ENCODE results near the gene PPM1H.
"Not testable (repeated sequence)": the region's sequence is repeated elsewhere in the genome, so short reads cannot be mapped to it uniquely, and the experiment has no call there.

The PPM1H gene

DNA sequence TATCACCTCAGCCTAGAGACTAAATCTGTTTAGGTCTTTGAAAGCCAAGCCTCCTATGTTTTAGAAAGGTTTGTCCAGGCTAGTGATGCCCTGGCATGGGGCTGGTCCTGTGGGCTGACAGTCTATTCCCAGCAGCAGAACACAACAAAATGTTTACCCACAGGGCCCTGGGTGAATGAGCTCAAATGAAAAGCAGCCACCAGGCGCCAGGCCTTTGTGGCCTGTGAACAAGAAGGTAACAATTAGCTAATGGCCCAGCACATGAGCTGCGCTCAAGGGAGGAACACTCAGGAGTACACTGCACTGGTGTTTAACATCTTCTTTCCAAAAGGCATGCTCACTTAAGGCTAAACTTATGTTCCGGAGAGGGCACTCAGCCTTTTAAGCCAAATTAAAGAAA lies 266.2 kb downstream of the PPM1H start:
- DNase-seq, result no peak

DNA sequence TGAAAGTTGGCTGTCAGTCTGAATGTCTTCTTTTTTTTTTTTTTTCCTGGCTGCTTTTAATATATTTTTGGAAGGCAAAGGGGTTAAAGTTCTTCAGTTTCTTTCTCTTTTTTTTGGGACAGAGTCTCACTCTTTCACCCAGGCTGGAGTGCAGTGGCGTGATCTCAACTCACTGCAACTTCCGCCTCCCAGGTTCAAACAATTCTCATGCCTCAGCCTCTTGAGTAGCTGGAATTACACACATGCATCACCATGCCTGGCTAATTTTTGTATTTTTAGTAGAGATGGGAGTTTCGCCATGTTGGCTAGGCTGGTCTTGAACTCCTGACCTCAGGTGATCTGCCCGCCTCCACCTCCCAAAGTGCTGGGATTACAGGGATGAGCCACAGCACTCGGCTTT lies 270.0 kb downstream of the PPM1H start:
- DNase-seq, result not testable (repeated sequence)

DNA sequence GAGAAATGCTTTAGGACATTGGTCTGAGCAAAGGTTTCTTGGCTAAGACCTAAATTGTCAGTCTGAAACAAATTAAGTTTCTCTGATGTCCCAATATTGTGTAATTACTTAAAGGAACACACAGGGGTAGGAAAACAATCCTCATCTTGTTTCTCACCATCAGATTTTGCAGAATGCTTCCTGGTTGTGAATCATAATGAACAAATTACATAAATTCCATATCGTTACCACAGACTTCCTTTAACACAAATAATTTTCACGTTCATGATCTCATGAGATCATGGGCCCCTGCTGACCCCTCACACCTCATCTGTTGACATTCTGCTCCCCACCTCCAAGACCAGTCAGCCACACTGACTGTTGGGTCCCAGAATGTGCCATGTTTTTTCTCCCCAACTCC lies 274.2 kb downstream of the PPM1H start:
- no peak for DNase-seq

DNA sequence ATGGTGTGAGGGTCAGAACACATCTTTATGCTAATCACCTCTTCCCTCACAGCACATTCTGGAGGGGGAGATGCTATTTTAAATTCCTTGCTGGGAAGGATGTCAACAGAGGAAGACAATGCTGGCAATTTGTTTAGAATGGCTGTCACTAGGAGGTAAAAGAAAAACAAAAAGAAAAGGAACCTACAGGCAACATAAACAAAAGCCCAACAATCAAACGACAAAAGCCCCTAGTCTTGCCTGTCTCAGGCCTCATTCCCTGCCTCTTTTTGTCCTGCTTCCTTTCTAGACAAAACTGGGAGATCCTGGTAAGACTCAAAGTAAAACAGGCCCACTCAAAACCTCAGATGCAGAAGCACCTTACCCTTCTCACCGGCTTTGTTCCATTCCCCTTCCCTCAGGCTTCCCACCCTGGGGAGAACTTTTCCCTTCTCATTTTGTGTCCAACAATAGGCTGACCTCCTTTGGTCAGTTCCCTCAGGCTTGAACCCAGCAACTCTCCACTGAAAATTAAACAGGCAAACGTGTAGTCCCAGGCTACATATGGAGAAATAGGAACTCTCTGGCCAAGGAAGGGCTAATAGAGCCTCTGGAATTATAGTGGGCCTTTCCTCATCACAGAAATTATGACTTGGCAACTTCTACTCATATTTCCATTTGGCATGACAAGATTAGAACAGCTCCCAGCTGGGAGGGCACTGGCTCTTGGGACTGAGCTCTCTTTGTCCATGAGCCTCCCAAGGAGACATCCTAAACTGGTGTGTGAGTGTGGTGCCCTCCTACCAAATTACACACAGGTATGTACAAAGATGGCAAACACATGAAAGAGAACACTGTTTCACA lies 275.3 kb downstream of the PPM1H start:
- DNase-seq, result no peak

DNA sequence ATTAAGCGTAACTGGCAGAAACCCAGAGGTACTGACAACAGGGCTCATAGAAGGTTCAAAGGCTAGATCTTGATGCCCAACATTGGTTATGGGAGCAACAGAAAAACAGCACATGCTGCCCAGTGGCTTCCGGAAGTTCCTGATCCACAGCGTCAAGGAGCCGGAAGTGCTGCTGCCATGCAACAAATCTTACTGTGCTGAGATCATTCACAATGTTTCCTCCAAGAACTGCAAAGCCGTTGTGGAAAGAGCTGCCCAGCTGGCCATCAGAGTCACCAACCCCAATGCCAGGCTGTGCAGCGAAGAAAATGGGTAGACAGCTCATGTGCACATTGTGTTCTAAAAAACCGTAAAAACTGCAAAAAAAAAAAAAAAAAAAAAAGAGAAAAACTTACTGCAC lies 276.0 kb downstream of the PPM1H start:
- DNase-seq, result no peak

DNA sequence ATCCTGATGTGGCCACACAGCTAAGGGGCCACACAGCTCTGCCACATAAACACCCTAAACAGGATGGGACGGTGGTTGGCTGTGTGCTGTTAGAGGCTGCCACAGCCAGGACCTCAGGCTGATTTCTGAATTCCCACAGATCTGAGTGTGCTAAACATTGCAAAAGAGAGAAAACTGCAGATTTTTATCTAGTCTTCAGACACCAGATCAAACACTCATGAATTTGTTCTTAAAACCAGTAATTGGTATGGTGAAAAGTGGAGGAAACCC lies 277.7 kb downstream of the PPM1H start:
- DNase-seq, result no peak

DNA sequence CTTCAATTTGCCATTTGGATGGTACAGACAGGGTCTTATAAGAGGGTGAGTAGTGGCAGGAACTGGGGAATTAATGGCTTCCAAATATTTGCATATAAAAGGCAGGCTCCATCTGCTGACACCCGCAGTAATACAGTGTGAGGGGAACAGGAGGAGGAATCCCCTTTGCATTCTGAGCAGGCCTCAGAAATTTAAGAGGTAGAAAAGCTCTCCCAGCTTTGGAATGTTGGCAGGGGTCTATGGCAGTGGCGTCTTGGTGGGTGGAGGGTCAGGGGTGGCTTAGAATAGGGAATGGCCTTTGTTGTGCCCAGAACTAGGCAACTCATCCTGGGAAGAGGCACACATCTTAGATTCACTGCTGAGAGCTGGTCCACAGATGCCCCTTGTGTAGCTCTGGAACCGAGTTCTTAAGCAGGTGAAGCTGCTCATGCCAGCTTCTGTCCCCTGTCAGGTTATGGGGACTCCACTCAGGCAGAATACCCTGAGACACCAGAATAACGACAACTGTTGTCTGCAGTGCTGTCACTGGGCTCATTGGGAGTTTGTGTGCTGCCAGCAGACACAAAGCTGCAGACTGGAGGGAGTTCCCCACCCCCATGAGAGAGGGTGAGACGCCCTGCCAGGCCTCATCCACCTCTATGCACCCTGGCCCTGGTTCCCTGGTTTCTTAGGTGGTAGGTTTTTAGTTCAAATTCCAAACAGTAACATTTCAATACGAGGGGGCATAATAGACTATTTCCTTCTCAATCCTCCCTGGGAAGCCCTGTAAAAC lies 278.2 kb downstream of the PPM1H start:
- no peak for DNase-seq

DNA sequence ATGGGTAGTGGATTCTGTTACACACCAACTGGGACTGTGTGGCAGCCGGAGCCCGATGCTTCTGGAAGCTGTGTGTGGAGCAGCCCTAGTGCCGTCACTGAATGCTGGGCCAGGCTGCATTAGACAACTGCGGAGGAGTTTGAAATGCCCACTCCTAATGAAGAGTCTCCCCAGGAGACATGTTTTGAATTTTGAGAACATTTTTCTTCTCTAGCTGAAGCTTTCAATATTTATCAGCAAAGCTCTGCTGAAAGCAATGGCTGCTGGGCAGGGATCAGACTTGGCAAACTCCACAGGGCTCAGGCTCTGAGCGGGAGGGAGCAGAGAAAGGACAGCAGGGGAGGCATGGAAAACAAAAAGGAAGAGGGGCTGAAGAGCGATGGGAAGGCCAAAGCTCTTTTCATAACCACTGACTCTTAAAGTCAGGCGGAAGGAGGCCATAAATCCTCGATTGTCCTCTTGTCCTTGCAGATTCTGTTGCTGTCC lies 279.2 kb downstream of the PPM1H start:
- no peak for DNase-seq

DNA sequence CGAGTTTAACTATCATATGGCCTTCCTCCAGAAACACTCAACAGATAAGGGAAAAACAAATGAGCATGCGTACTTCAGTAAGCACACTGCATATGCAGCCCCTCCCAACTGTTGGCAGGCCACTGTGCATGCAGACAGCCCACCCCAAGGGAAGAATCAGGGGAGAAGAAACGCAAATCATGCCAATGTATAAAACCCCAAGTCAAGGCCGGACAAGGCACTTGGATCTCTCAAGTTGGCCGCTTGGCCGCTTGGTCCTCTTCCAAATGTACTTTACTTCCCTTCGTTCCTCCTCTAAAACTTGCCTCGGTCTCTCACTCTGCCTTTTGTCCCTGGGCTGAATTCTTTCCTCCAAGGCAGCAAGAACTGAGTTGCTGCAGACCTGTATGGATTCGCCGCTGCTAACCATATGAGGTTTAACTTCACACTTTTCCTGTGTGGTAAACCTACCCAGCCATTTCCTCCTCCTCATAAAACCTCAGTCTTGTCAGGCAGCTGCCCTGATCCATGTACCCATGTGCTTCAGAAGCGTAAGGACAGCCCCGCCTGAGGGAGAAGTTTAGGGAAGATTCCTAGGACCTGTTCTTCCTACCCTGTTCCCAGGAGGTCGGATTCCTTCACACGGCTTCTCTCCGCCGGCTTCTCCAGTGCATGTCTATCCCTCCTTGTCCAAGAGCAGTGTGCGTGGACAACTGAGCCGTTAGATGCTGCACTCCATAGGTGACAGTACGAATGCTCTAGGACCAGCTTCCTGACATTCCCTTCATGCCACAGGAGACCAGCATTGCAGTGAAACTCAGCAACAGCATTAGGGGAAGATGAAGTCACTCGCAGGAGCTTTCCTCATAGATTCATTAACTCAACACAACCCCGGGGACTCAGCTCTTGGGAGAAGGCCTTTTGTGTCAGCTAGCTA lies 280.4 kb downstream of the PPM1H start:
- no peak for DNase-seq

DNA sequence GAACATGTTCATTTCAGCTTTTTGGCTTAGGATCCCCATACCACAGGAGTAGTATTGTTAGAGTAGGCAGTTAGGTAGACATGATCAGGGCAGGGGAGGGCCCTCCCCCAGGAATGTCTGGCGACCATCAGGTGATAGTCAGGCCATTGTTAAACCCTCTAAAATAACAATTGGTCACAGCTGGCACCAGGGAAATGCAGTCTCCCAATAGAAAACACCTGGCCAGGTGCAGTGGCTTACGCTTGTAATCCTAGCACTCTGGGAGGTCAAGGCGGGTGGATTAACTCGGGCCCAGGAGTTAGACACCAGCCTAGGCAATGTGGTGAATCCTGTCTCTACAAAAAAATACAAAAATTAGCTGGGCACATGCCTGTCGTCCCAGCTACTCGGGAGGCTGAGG lies 281.2 kb downstream of the PPM1H start:
- no peak for DNase-seq

DNA sequence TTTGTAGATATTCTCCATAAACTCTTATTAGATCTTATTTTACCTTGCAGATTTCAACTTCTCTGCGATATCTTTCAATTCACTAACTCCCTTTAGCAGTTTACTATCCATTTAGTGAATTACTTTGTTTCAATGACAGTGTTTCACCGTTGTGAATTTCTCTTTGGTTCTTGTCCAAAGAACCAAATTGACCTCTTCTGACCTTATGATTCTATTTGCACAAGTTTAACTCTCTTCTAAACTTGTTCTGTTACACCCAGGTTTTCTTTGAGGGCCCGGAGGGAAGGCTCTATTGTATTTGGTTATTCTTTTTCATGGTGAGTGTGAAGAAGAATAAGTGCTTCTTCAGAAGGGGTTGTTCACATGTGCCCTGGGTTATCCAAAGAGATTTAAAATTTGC lies 281.6 kb downstream of the PPM1H start:
- DNase-seq, result no peak

DNA sequence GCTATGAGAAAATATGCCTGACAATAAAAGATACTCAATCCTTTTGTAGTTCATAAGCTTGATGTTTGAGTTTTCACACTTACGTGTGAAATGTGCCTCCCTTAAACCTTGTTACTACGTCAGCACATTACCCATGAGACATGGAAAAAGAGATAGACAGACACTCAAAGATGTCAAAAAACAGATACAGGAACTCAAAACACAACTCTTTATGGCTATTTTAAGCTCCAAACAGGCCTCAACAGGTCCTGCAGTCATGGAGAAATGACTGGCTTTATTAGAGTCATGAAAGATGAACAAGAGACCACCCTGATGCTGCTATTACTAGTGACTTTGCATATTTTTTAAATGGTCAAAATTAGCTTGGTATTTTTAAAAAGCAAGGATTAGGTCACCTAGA lies 283.8 kb downstream of the PPM1H start:
- DNase-seq, result no peak

DNA sequence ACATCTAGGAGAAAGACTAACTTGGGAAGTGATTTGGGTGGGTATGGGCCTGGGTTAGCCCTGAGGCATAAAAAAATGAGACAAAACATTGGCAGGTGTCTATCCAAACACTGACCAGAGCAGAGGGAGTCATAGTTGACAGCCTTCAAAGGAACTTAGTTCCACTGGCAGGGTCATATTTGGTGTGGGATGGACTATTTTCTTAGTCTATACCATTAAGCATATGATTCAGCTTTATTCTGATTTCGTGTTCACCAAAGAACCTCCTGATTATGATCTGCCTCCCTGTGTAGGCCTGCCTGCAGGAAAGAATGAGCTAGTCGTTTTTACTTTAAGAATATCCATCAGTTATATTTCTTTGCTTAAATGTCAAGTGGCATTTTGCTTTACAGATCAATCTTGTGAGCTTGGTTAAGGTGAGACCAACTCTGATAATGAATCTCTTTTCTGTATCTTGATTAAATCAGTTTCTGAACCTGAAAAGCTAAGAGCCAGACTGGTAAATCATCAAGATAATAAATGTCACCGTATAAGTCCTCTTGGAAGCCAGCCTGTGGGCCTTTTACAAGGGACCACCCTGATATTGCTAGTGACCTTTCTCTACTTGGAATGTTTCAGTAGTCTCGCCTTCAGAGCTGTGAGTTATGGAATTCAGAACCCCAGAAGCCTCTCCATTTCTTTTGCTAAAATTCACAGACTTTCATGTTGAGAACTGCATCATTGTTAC lies 285.4 kb downstream of the PPM1H start:
- no peak for DNase-seq

DNA sequence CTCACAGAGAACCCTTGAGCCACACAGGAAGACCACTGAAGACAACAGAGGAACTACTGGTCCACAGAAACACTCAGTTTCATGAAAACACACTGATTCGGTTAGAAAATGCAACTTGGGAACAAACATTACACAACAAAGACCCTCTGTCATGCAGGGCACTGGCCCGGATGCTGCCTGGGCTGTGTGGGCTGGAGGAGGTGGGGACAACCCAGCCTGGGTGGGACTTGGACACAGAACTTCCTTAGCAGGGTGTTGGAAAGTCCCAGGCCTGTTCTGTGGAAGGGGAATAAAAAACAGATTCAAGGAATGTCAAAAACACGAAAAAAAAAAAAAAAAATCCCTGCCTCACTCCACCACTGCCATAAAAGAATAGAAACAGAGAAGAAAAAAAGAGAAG lies 287.4 kb downstream of the PPM1H start:
- no peak for DNase-seq

DNA sequence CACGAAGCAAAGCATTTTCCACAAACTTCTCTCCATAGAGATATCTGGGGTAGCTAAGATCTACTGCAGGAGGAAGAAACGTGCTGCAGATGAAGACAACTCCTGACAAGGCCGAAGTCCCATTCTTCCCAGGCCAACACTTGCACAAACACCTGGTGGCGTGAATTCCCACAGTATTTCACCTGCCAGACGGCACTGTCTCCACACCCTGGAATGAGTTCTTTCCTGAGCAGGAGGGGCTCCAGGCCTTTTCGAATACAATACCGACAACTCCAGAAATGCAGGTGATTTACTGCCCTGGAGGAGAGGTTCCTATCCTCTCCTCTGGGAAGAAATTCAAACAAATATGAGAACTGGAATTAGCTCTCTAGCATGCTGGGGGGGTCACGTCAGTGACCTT lies 288.4 kb downstream of the PPM1H start:
- no peak for DNase-seq

DNA sequence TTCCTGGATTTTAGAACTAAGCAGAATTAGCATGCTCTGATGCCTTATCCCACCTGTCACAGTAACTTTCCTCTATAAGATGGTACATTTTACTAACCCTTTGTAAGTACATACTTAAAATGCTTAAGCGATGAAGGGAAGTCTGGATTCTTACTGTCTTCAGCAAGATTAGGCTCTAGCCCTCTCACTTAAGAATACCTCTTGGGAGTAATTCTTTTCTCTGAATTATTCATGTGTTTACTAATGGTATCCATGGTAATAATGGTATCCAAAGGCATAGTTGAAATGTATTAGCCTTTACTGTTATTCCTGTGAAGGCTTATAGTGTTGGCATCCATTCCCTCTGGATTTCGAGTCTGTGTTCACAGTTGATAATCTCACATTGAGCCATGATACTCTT lies 291.5 kb downstream of the PPM1H start:
- no peak for DNase-seq

DNA sequence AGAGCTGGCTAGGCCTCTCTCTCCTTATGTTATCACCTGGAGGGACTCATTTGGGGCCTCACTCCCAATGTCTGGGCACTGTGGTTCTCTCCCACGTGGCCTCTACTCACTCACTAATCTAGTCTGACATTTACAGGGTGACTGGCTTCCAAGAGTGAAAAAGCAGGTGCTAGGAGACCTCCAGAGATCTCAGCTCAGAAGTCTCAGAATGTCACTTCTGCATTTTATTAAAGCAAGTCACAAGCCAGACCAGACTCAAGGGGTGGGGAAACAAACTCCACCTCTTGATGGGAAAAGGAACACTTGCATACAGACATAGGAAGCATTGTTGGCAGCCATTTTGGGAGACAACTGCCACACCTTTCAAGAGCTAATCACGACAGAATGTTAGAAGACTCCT lies 292.5 kb downstream of the PPM1H start:
- DNase-seq, result no peak

DNA sequence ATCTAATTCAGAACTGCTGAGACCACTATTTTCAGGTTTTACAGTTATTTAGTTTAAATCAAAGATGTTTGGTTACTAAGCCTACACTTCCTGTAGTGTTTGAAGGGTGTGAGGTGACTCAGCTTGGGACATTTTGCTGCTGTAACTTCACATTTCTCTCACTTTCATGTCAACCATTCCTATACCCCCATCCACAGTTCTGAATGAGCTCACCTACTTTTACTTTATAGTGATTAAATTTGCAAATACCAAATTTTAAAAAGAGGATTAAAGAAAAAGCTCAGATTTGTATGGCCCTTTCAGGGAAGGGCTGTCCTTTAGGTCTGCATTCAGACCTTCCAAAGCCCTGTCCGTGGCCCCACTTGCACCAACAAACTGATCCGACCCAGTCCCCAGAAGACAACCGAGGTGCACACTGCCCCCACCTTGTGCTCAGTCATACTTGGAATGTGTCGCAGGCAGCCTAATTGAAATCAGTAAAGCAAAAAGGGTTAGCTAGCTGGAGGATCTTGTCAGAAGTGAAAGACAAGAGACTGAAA lies 294.0 kb downstream of the PPM1H start:
- no peak for DNase-seq

DNA sequence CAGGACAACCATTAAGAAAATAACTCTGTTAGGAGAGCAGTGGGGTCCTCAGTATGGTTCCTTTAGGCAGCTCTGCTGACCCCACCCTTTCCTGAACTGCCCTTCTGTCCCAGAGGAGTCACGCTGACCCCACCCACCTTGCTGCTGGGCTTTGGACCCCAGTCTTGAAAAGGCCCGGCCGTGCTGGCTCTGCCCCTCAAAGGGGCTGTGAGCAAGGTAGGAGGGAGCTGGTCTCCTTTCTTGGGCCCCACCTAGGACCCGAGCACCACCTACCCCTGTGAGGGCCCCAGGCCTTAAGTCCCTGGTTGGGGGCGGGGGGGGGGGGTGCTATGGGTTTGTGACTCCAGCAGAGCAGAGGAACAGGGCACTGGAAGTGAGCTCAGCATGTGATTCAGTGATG lies 297.3 kb downstream of the PPM1H start:
- no peak for DNase-seq

DNA sequence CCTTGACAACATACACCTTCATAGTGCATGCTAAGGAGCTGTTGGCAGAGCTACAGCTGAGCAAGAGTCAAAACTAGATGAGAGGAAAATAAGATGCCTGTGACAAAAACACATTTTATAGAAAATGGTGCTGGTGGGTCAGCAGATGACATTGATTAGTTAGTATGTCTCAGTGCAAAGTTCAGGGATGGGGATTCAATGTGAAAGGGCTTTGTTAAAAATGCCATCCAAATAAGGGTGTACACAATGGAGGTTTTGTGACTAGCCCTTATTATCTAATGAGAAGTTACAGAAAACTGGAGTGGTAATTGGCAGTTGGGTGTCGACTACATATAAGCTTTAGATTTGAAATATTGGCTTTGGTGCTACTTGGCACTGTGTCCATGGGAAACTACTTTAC lies 299.3 kb downstream of the PPM1H start:
- no peak for DNase-seq

DNA sequence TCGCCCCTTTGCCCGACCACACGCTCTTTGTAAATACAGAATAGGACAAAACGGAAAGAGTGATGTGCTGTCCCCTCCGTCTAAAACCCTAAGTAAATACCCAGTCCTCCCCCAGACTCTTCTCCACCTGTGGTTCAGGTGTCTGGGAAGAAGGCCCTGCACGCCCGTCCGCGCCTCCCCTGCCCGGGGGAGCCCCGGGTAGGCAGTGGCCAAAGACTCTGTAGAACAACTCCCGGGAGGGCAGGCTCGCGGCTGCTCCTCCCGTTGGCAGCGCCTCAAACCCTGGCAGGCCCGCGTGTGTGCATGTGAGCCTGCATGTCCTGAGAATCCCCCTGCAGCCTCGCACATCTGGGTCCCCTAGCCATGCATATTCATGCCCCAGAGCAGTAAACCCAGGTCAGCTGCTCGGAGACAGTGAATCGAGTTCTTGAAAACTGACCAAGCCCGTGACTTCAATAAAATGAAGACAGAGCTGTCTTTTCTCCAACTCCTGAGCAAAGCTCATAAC lies 302.5 kb downstream of the PPM1H start:
- peak; percentile 21 for DNase-seq
